Bronchial epithelial cell (primary cell): ENCODE results near the gene FAM13A. TPM values are rescaled to one million over a fixed set of nuclear protein-coding genes. Genes with fewer than 3 reads are reported as not detected.
A peak's percentile ranks its signal among the peaks of the same experiment; 100 is the strongest.
"Not testable (repeated sequence)": the region's sequence is repeated elsewhere in the genome, so short reads cannot be mapped to it uniquely, and the experiment has no call there.

ENCODE experiments used
- DNase-seq: peaks from one replicate; pipeline ENCODE4 v3.0.0-alpha.2; 2010; ENCODE audit warnings: low read depth
- FAIRE-seq: peaks from 2 replicates; lab custom pipeline; 2011; peaks lifted over from hg19 to GRCh38; lab: Jason Lieb, UNC
- H3K27me3 ChIP-seq: 2 replicates; pipeline ENCODE4 v1.5.1; 2011; ENCODE audit warnings: low read length; ENCODE audit not compliant: control insufficient read depth, insufficient read depth
- H3K36me3 ChIP-seq: 2 replicates; pipeline ENCODE4 v1.5.1; 2011; ENCODE audit warnings: low read length; ENCODE audit not compliant: control insufficient read depth, insufficient read depth
- H3K4me3 ChIP-seq: 2 replicates; pipeline ENCODE4 v1.5.1; 2011; ENCODE audit warnings: mild to moderate bottlenecking, low read depth, low read length, control low read depth
- CTCF ChIP-seq: IDR thresholded peaks from 2 replicates; pipeline ENCODE4 v1.5.1; 2011; ENCODE audit warnings: mild to moderate bottlenecking, moderate library complexity, low read length, control low read depth, inconsistent platforms; ENCODE audit not compliant: insufficient read depth, severe bottlenecking
- total RNA-seq: library from RNA; depleted of rRNA; stranded (reverse); fragments of >200 nt; gene quantifications from 2 replicates; pipeline ENCODE4 v1.2.1, GENCODE V29; 2014

Gene FAM13A
- total RNA-seq, 1 donor from 2014 or later = 5.8 TPM

- Histone ChIP-seq H3K4me3 (no peak overlapping the region), H3K36me3 (no peaks in the 10 kb centered on the region), H3K27me3 (no peaks in the 10 kb centered on the region)
- DNase-seq (no peak), FAIRE-seq (no peak)
- no peak for TF ChIP-seq CTCF
Observed at GRCh38 chr4:89069481-89069880, 12.5 kb upstream of the FAM13A start.

GRCh38 chr4:89067417-89067816, 10.4 kb upstream of the FAM13A start:
- Histone ChIP-seq H3K36me3 (no peaks in the 10 kb centered on the region), H3K27me3 (no peaks in the 10 kb centered on the region), H3K4me3 (no peak overlapping the region)
- no peak for FAIRE-seq
- no peak for TF ChIP-seq CTCF
- DNase-seq = peak; percentile 33

- FAIRE-seq = no peak
Observed at GRCh38 chr4:89064848-89065247, 7.9 kb upstream of the FAM13A start.

GRCh38 chr4:89057844-89058243, 859 bp upstream of the FAM13A start:
- not testable (repeated sequence) for H3K36me3 ChIP-seq, DNase-seq, H3K27me3 ChIP-seq, H3K4me3 ChIP-seq, FAIRE-seq

More at GRCh38 chr4:89064848-89065247, 7.9 kb upstream of the FAM13A start:
- no peak for TF ChIP-seq CTCF
- Histone ChIP-seq H3K27me3 (no peaks in the 10 kb centered on the region), H3K4me3 (no peak overlapping the region), H3K36me3 (no peaks in the 10 kb centered on the region)
- DNase-seq = peak; percentile 3

GRCh38 chr4:89056292-89056952, 563 bp downstream of the FAM13A start:
- Histone ChIP-seq H3K4me3 (peak overlapping the region; percentile 25), H3K36me3 (no peaks in the 10 kb centered on the region), H3K27me3 (no peaks in the 10 kb centered on the region)
- FAIRE-seq (no peak), DNase-seq (no peak)
- TF ChIP-seq CTCF = no peak

- TF ChIP-seq CTCF = no peak
- DNase-seq (peak; percentile 36), FAIRE-seq (no peak)
- Histone ChIP-seq H3K27me3 (no peaks in the 10 kb centered on the region), H3K4me3 (no peak overlapping the region), H3K36me3 (no peaks in the 10 kb centered on the region)
Observed at GRCh38 chr4:89055157-89056080, 1.6 kb downstream of the FAM13A start.
